H1 (cell line): Measurements from ENCODE around the gene WBP1.

Source experiments
- CHD2 ChIP-seq: IDR thresholded peaks from 2 replicates; pipeline ENCODE4 v1.6.1; 2012; ENCODE audit warnings: low read length, improper control_type of control experiment
- POLR2A ChIP-seq, 2 experiments: IDR thresholded peaks; 1 replicate in 1 of 2; 2 replicates in 1 of 2; pipeline ENCODE4 v1.6.1; 2011; ENCODE audit warnings: low read depth in 2 of 2, low read length in 2 of 2, mild to moderate bottlenecking in 2 of 2; ENCODE audit errors: control extremely low read depth in 1 of 2
- POLR2AphosphoS5 ChIP-seq: IDR thresholded peaks from 2 replicates; pipeline ENCODE4 v1.6.1; 2011; ENCODE audit warnings: low read depth, low read length
- TF ChIP-seq, protein P1 (sequence below), 3 experiments: IDR thresholded peaks; 1 replicate in 2 of 3; 2 replicates in 1 of 3; pipeline versions ENCODE4 v1.5.1 to v1.6.1; 2011; ENCODE audit warnings: low read length in 3 of 3, mild to moderate bottlenecking in 3 of 3, inconsistent platforms in 2 of 3, low read depth in 1 of 3, moderate library complexity in 1 of 3; ENCODE audit not compliant: insufficient read depth in 1 of 3; ENCODE audit errors: control extremely low read depth in 1 of 3

DNA sequence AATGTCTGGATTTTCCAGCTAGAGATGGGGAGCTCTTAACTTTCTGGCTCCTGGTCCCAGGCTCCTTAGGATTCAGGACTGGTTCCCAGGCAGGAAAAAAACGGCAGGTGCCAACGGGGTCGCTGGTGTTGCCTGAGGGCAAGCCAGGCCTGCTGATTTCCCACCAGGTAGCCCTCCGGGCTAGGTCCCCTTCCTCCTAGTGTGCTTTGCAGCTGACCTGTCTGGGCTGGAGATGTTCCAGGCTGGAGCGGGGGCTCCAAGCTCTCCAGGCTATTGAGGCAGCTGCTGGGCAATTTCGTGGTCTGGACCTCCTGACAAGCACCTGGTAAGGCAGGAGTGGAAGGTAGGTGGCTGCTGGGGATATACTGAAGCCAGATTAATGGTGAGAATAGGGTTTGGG, 16.2 kb downstream of the WBP1 start:
- TF ChIP-seq POLR2A (IDR thresholded peaks at IDR 0.05; ENCODE audit: control extremely low read depth in 1 of 2, low read depth in 2 of 2, low read length in 2 of 2): no peak
- TF ChIP-seq, protein P1, sequence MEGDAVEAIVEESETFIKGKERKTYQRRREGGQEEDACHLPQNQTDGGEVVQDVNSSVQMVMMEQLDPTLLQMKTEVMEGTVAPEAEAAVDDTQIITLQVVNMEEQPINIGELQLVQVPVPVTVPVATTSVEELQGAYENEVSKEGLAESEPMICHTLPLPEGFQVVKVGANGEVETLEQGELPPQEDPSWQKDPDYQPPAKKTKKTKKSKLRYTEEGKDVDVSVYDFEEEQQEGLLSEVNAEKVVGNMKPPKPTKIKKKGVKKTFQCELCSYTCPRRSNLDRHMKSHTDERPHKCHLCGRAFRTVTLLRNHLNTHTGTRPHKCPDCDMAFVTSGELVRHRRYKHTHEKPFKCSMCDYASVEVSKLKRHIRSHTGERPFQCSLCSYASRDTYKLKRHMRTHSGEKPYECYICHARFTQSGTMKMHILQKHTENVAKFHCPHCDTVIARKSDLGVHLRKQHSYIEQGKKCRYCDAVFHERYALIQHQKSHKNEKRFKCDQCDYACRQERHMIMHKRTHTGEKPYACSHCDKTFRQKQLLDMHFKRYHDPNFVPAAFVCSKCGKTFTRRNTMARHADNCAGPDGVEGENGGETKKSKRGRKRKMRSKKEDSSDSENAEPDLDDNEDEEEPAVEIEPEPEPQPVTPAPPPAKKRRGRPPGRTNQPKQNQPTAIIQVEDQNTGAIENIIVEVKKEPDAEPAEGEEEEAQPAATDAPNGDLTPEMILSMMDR (IDR thresholded peaks at IDR 0.05; ENCODE audit: control extremely low read depth in 1 of 3, insufficient read depth in 1 of 3, low read depth in 1 of 3, low read length in 3 of 3): no peak
- TF ChIP-seq POLR2AphosphoS5: no peak
- no peak for TF ChIP-seq CHD2
